Colonic mucosa (tissue), 4 donors: ENCODE results near the gene STAB1. TPM values are rescaled to one million over a fixed set of nuclear protein-coding genes. Genes with fewer than 3 reads are reported as not detected.

Source experiments
- DNase-seq: peaks from one replicate; pipeline ENCODE4 v3.0.0-alpha.2; 2020
- H3K27ac ChIP-seq: fragments of 200-600 bp; one replicate; pipeline ENCODE4 v1.8.0; 2021
- H3K27me3 ChIP-seq: fragments of 200-600 bp; one replicate; pipeline ENCODE4 v1.8.0; 2021
- H3K36me3 ChIP-seq: fragments of 200-600 bp; one replicate; pipeline ENCODE4 v1.8.0; 2021
- H3K4me1 ChIP-seq: fragments of 200-600 bp; one replicate; pipeline ENCODE4 v1.8.0; 2021; ENCODE audit warnings: mild to moderate bottlenecking
- H3K4me3 ChIP-seq: fragments of 200-600 bp; one replicate; pipeline ENCODE4 v1.8.0; 2021
- H3K9ac ChIP-seq, 2 donors: one replicate each; pipeline ENCODE4 v1.7.0; 2013; ENCODE audit warnings: control low read depth in 2 of 2, low read depth in 2 of 2, low read length in 2 of 2
- H3K9me3 ChIP-seq: fragments of 200-600 bp; one replicate; pipeline ENCODE4 v1.8.0; 2021
- intact Hi-C: fragments of 100-400 bp; cut with DNase I; formaldehyde crosslinking; loops from one replicate; pipeline ENCODE4 v1.14.1; 2022
- total RNA-seq, 2 donors: library from RNA; stranded (reverse); fragmentation: NEBNext Ultra II Directional in 1 of 2; extraction: Animal tissue kit (Norgen Biotek cat#: 25700) in 1 of 2; gene quantifications; one replicate each; pipeline ENCODE4 v1.2.1, GENCODE V29; 2021
- TF ChIP-seq, protein P1 (sequence below): fragments of 200-600 bp; IDR thresholded peaks from one replicate; pipeline ENCODE4 v1.8.0; 2022; ENCODE audit warnings: antibody characterized with exemption, mild to moderate bottlenecking
- donor health status: healthy.
- donor health status: DM: no; HTN: no; CAD: no.
- donor health status: DM: no; HTN: no; CAD: no.

The STAB1 gene
- total RNA-seq, 2 donors from 2014 or later = 41.1 to 46.5 TPM

DNA sequence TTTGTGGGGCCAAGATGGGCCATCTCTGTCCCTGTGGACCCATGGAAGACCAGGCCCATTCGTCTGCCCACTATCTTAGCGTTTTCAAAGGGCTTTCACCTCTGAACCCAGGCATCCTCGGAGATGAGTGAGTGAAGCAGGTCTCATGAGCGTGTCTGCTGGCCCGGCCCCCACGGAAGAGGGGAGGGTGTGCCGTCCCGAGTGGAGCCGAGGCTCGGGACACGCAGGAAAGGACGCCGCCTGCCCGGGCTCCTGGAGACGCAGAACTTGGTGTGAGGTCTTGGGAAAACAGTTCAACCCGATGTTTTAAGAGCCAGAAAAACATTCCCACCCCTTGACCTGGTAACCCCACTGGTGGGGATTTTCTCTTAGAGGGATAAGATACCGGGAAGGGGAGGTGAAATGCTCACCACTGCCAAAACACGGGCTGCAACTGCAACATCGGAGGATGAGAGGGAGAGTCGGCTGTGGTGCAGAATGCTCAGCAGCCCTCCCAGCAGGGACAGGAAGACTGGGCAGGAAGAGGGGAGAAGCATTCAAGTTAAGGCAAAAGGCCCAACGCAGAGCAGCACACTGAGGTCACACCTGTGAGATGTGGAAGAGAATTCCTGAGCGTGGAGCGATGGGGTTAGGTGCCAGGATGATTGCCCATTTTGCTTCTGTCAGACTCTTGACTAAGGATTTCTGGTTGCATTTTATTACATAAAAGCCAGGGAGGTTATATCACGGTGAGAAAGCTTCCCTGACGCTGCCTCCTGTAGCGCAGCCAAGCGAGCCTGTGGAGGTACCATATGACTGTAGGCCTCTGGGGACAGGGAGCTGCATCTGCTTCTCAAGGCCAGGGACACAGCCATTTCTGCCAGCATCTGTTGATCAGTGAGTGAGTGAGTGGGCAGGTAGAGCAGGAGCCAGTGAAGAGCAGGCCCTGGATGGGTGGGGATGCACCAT, 14.1 kb upstream of the STAB1 start:
- Histone ChIP-seq H3K27ac (no peak overlapping the region), H3K9ac (no peak overlapping the region), H3K4me3 (no peak overlapping the region), H3K4me1 (no peaks in the 10 kb centered on the region), H3K36me3 (peaks cover 11% of the 10 kb centered on the region), H3K27me3 (no peaks in the 10 kb centered on the region), H3K9me3 (no peaks in the 10 kb centered on the region)
- intact Hi-C loops = no loop called here
- no peak for DNase-seq
- TF ChIP-seq, protein P1, sequence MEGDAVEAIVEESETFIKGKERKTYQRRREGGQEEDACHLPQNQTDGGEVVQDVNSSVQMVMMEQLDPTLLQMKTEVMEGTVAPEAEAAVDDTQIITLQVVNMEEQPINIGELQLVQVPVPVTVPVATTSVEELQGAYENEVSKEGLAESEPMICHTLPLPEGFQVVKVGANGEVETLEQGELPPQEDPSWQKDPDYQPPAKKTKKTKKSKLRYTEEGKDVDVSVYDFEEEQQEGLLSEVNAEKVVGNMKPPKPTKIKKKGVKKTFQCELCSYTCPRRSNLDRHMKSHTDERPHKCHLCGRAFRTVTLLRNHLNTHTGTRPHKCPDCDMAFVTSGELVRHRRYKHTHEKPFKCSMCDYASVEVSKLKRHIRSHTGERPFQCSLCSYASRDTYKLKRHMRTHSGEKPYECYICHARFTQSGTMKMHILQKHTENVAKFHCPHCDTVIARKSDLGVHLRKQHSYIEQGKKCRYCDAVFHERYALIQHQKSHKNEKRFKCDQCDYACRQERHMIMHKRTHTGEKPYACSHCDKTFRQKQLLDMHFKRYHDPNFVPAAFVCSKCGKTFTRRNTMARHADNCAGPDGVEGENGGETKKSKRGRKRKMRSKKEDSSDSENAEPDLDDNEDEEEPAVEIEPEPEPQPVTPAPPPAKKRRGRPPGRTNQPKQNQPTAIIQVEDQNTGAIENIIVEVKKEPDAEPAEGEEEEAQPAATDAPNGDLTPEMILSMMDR = no peak

GRCh38 chr3:52481819-52482521, 13.2 kb upstream of the STAB1 start:
- no peak for DNase-seq
- TF ChIP-seq, protein P1 = no peak

GRCh38 chr3:52483081-52483480, 12.1 kb upstream of the STAB1 start:
- Histone ChIP-seq H3K36me3 (peaks cover 6% of the 10 kb centered on the region), H3K9ac (no peak overlapping the region), H3K9me3 (no peaks in the 10 kb centered on the region), H3K27ac (no peak overlapping the region), H3K27me3 (no peaks in the 10 kb centered on the region), H3K4me1 (no peaks in the 10 kb centered on the region), H3K4me3 (no peak overlapping the region)
- TF ChIP-seq, protein P1 = no peak
- intact Hi-C loops = no loop called here
- no peak for DNase-seq

More at GRCh38 chr3:52481819-52482521, 13.2 kb upstream of the STAB1 start:
- Histone ChIP-seq H3K9ac (no peak overlapping the region), H3K27ac (no peak overlapping the region), H3K36me3 (peaks cover 6% of the 10 kb centered on the region), H3K9me3 (no peaks in the 10 kb centered on the region), H3K4me3 (no peak overlapping the region), H3K4me1 (no peaks in the 10 kb centered on the region), H3K27me3 (no peaks in the 10 kb centered on the region)
- intact Hi-C loops = no loop called here

DNA sequence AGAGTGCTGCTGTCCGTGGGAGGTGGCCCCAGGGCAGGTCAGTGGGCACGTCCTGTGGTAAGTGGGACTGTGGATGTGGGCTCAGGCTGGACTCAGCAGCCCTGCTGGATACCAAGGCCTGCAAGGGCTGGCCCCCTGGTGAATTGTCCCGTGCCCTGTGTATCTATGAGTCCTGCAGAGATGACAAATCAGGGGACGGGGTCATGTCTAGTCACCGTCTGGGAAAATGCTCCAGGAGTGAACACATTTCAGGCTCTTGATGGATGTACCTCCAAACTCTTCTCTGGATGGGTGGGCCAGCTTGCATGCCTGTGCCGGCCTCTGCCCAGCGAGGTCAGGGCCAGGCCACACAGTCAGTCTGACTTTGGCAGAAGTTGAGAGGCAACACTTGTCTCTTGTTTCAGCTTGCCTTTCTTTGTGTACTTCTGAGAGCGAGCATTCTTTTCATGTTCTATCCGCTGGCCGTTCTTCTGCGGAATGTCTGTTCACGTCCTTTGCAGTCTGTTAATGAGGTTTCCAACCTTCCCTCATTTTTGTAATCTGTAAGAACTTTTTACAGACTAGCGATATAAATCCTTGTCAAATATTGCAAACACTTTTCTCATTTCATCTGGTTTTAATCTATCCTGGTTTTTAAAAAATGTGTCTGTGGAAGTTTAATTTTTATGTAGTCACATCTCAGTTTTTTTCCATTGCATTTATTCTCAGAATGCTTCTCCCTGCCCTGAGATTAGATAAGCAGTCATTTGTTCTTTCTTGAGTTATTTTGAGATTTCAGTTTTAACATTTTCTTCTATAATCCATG, 11.4 kb upstream of the STAB1 start:
- H3K9ac ChIP-seq = no peak overlapping the region
- intact Hi-C loops = no loop called here
- no peak for DNase-seq

More for the DNA sequence above, 11.4 kb upstream of the STAB1 start:
- Histone ChIP-seq H3K36me3 (peaks cover under 1% of the 10 kb centered on the region), H3K4me1 (no peaks in the 10 kb centered on the region), H3K4me3 (no peak overlapping the region), H3K27ac (no peak overlapping the region), H3K9me3 (no peaks in the 10 kb centered on the region), H3K27me3 (no peaks in the 10 kb centered on the region)
- TF ChIP-seq, protein P1 = no peak
